CD4-positive, alpha-beta T cell treated with Interleukin-15 for 1 hour (primary cell): ENCODE results near the gene TCHP.

Source experiments
- DNase-seq: peaks from one replicate; pipeline ENCODE4 v3.0.0-alpha.2; 2020

Gene TCHP

GRCh38 chr12:109940339-109940923, 40.4 kb downstream of the TCHP start:
- DNase-seq = no peak

GRCh38 chr12:109943811-109944210, 43.7 kb downstream of the TCHP start:
- DNase-seq = no peak

DNA sequence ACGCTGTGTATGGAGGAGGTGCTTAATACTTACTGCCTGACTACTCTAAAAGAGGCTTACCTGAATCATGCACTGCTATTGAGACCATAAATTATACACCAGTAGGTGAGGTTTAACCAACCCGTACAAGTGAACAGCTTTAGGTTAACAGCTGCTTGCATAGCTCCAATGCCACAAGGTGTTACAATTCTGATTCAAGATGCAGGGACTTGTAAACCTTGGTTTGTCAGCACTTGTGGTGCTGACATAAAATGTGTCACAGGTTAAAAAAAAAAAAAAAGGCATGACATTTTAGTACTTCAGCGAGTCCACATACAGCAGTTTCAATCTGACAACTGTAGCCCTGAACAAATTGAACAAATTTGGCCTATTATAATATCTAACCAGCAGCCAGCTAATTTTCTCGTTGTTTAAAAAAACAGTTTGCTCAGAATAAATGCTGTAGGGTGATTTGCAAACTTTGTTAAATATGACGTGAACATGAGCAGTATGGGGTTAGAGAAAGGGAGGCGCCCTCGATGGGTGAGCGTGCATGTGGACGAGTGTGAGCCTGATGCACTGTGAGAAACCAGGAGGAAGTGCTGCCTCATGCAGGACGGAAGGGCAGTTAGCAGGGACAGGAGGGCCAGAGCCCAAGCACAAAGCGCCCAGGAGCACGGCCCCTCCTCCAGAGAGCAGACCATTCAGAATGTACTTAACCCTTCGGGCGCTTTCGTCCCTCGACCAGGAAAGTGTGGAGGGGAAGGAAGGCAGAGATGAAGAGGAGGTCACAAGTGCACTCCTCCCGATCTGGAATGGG, 44.7 kb downstream of the TCHP start:
- no peak for DNase-seq

GRCh38 chr12:109946505-109946904, 46.4 kb downstream of the TCHP start:
- DNase-seq = no peak

DNA sequence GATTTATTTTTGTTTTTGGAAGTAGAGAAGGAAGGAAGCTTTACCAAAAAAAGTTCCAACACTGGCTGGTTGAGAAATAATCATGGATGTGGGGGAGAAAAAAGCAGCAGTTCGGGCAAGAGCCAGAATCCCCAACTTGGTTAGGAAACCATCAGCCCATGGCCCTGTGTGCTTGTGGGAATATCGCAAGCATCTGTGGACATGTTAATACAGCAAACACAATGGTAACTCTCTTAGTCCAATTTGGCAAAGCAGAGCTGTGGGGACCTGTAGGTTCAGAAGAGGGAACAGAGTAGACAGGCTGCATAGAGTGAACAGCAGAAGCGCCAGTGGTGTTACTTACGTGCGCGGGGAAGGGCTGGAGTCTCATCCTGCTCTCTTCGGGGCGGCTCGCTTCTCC, 46.8 kb downstream of the TCHP start:
- DNase-seq = no peak

DNA sequence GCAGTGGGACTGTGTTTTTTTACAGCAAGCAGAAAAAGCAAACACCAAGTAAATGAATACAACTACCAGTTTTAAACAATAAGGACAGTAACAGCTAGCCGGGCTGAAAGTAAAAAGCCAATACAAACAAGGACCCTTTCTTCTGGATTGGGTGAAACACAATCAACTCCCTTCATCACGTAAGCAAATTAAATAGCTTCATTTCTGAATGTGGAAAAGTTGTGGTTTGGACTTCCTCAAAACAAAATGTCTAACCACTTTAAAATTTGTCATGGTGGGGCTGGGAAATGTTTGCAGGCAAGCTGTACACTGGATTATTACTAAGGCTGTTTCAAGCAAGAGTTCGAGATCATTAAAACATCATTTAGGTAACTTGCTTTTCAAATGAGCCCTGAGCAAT, 47.4 kb downstream of the TCHP start:
- DNase-seq = no peak

GRCh38 chr12:109948368-109948767, 48.3 kb downstream of the TCHP start:
- DNase-seq = no peak

DNA sequence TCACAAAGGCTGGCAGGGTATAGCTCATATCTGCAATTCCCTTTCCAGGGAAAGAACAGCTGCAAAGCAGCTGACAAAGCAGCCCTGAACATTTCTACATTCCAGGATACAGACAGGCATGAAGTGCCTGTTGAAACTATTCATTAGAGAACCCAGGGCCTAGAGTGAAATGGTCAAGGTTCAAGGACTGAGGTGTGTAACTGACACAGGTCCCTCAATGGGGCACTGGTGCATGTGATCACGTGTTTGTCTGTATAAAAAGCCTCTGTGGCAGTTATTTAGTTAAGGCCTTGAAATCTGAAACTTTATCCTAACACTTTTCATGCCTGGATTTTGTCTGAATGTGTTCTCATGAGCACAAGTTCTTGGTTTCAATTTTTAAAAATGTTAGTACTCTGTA, 49.0 kb downstream of the TCHP start:
- no peak for DNase-seq

- DNase-seq = no peak
Observed at GRCh38 chr12:109950625-109951024, 50.6 kb downstream of the TCHP start.

DNA sequence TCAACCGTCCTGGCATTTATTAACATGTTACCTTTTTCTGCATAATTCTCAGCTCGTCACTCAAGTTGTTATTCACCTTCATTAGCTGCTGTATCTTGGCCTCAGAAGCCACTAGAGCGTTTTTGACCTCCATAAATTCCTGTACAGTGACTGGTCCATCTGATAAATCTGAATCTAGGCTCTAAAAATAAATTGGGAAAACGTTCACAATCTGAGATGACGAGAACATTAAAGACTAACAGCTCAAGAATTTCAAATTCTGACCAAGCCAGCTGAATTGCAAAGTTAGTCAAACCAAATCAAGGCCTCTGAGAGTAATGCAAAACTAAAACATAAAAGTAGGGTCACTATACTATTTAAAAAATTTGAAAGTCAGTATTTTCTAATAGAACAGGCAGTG, 51.1 kb downstream of the TCHP start:
- DNase-seq = no peak

DNA sequence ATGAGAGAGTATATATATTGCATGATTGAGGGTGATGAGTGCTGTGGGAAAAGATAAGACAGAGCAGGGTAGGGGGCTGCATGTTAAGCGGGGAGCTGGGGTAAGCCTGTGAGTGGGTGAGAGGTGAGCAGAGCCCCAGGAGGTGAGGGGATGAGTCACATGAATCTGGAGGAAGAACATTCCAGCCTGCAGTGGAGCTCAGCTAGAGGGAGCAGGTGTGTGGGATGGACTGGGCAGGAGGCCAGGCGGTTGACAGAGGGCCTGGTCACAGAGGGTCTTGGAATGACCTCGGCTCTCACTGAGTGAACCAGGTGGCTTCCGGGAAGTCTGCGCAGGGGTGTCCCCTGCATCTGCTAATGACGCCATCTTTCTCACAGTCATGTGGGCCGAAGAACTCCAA, 51.7 kb downstream of the TCHP start:
- DNase-seq = no peak

GRCh38 chr12:109952160-109952858, 52.2 kb downstream of the TCHP start:
- no peak for DNase-seq

GRCh38 chr12:109952873-109953272, 52.8 kb downstream of the TCHP start:
- no peak for DNase-seq

GRCh38 chr12:109953656-109954055, 53.6 kb downstream of the TCHP start:
- no peak for DNase-seq

DNA sequence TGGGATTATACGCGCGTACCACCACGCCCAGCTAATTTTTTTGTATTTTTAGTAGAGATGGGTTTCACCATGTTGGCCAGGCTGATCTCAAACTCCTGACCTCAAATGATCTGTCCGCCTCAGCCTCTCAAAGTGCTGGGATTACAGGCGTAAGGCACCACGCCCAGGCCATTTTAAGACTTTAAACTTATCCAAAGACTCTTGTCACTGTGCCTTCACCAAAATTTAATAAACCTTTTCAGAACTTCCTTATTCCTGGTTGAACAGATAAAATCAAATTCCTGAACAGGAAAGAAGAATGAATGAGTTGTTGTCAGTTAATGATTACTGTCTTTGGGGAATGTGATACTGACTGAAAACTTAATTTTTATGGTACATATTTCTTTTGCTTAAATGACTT, 58.3 kb downstream of the TCHP start:
- DNase-seq = no peak

DNA sequence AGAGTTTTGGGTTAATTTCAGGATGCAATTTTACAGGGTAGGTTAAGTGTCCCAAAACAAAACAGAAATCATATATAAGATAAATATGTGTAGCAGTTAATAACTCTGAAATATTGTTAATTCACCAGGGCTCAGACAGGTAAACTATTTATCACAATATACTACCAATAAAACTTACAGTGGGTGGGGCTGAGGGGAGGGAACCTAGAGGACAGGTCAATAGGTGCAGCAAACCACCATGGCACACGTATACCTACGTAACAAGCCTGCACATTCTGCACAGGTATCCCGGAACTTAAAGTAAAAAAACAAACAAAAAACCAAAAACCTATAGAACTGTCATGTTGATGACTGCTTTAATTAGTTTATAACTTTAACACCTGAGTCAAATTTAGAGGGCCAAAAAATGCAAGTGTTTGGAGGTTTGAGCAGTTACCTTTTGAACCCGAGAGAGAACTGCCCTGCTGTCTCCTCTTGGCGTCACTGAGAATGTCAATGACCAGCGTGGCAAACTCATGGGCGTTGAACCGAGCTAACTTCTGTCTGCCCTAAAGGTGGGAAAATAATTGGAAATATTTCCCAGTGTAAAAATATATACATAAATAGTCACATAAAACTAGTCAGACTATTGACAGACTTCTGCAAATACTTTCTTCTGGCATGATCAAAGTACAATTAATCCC, 59.5 kb downstream of the TCHP start:
- no peak for DNase-seq

DNA sequence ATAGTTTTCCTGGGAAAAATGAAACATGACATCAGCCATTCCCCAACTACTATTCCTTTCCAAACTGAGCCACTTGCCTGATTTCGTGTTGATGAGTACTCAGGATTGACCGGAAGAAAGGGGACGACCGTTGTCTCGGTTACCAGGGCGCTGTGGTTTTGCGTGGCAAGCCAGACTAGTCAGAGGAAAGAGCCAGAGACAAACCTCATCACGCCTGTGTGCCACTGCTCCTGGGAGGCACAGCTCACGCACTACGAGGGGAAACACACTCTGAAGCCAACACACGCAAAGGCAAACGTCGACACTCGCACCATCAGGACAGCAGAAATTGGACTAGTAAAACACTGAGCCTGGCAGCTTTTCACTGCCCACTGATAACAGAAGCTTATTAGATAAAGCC, 61.1 kb downstream of the TCHP start:
- no peak for DNase-seq

GRCh38 chr12:109961612-109962011, 61.5 kb downstream of the TCHP start:
- no peak for DNase-seq

GRCh38 chr12:109962398-109962797, 62.3 kb downstream of the TCHP start:
- no peak for DNase-seq

DNA sequence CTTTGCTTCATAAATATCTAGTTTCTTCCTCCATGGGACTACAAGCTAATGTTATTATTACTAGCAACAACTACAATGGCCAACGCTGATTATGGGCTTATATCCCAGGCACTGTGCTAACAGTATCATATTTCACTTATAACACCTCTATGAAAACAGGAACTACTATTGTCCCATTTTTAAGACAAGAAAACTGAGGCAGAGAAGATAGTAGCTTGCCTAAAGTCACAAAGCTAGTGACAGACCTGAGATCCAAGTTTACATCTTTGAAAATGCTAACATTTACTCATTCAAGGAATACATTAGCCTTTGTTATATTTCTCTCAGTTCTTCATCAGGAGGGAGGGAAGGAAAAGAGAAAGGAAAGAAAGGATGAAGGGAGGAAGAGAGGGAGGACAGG, 63.3 kb downstream of the TCHP start:
- DNase-seq = no peak

- no peak for DNase-seq
Observed at GRCh38 chr12:109963743-109964429, 63.8 kb downstream of the TCHP start.

DNA sequence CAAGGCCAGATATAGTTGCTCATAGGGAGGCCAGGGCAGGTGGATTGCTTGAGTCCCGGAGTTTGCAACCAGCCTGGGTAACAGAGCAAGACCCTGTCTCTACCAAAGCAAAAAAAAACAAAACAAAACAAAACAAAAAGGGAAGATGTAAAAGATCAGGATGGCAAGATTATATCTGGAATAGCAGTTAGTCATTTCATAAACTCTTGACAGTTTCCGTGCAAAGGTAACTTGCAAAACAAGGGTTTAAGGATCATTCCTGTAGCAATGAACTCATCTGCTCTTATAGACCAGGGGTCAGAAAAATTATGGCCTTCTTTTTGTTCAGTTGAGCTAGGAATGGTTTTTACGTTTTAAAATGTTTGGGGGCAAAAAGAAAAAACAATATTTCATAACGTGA, 66.5 kb downstream of the TCHP start:
- DNase-seq = no peak
